GM18508 (cell line): ENCODE results near the gene CACNA2D2.

Experiments used
- ATAC-seq: cut with Tn5 transposase; IDR thresholded peaks from one replicate; pipeline ENCODE4 v1.9.1; 2021; ENCODE audit warnings: moderate number of reproducible peaks; ENCODE audit not compliant: insufficient read depth, unreplicated experiment

Gene CACNA2D2

DNA sequence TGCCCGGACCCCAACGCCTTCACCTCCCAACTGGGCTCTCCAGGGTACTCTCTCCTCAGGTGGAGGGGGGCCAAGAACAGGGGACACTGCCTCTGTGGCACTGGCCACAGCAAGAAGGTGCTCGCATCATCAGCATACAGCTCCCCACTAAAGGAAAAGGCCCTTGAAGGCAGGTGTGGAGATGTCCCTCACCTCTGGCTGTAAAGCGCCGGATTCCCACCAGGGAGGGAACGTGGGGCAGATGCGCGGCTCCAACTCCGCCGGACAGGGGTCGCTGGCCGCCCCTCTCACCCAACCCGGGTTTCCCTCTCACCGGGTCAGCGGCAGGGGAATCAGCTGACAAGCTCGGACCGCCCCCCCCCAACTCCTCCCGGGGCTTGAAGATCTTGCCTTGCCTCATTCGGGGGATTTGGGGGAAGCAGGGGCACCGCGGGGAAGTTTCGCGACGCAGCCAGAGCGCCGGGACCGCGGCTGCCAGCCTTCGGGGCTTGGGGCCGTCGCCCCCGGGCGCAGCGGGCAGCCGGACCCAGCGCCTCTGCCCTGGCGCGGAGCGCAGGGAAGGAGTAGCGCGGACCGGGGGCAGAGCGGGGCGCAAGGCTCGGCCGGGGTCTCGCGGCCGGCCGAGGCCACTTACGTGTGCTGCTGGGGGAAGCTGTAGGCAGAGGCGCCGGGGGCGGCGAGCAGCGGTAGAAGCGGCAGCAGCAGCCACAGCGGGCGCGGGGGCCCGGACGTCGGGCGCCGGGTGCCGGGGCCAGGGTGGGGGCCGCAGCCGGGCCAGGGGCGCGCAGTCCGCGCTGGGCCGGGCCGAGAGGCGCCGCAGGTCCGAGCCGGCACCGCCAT lies 630 bp downstream of the CACNA2D2 start:
- ATAC-seq: no peak

DNA sequence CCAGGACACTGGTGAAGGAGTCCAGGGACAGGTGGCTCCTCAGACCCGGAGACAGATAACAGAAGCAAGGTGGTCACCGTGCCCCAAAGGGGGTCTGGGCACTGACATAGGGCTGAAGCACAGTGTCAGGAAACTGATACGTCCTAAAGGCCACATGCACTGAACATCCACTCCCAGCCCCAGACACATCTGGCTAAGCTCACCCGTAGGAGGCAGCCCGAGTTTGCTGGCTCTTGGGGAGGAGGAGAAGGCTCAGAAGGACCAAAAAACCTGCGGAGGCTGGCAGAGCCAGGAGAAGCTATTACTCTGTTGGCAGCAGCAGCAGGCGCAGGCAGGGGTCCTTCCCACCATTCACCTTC lies 1.2 kb downstream of the CACNA2D2 start:
- ATAC-seq: no peak

DNA sequence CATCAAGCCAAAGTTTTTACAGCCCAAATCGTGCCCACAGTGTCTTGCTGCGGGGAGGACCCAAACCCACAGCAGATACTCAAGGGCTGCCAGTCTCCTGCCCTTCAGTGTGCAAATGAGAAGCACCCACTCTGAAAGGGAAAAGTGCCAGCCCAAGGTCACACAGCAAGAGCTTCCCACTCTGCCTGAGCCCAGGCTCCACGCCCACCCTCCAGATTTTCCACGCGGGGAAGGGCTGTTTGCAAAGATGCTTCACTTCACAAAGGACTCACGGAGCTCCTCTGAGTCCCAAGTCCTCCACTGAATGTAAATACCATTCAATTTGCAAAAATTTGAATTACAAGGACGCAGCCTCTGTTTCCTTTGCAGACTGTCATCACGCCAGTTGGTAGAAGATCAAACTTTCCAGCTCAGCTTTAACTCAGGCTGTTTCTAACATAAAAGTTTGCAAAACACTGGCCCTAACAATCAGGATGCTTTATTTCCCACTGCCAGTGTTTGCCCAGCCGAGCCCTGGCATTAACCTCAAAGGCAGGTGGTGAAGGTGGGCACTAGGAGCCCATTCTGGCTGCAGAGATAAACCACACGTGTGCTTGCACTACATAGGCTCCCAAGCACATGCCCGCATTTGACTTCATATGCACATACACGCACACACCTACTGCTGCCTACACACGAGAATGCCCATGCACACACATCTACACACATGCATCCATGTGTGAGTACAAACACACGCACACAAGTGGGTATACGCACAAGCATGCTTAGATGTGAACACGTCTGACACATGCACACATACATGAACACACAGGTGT lies 7.6 kb downstream of the CACNA2D2 start:
- no peak for ATAC-seq

DNA sequence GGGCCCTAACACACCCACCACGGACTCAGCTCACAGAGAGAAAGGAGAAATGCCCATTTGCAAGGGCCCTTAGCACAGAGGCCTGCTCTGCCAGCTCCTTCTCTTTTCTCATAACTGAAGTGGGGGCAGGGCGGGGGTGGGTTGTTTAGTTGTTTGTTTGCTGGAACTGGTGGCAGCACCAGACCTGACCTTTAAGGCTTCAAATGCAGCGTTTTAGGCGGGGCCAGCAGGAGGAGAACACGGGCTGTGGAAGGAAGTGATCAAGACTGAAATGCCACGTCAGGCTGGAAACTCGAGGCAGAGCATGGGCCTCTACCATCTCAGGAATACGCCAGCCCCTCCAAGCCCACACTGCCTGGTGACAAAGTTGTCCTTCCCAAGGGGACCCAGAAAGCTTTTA lies 9.3 kb downstream of the CACNA2D2 start:
- ATAC-seq: no peak

DNA sequence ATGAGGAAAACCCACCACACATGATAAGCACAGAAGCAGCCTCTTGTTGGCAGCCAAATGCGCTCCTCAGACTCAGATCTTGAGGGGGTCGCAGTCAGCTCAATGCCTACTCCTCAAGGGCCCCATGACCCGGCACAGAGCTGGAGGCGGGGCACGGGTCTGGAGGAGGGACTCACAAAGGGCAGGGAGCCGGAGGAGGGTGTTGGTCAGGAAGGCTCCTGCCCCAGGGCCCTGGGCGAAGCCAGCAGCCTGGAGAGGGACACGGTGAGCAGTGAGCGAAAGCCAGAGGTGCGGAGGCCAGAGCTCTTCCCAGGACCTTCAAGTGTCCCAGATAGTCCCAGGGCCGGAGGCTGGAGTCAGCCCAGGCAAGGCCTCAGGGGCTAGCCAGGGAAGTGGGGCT lies 9.8 kb downstream of the CACNA2D2 start:
- ATAC-seq: no peak

DNA sequence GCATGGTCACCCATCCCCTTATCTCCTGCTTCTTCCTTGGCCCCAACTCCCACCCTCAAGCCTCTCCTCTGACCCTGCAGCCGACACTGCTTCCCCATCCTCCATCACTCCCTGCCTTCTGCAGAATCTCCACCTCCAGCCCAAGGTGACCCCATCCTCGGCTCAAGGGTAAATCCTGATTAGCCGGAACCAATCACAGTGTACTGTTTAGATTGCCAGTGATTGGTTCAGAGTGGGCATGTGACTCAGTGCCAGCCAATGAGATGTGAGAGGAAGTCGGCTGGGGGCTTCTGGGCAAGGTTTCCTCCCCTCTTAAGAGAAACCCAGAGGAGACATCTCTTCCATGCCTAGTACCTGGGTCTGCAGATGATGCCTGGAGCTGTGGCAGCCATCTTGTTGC lies 10.3 kb downstream of the CACNA2D2 start:
- no peak for ATAC-seq

DNA sequence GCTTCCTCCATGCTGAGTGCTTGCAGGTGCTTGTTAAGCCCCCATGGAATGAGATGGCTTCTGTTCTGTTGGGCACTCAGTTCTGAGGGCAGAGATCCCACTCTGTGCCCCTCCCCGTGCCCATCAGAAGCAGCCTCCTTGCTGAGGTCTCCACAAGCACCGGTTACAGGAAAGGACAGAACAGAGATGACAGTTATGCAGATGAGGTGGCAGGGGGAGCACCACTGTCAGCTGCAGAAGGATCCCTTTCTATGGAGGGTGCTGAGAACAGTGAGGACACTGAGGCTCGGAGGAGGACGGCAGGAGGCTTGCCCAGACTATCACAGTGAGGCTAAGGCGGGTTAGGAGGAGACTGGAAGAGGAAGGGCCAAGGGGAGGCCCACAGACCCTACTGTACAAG lies 12.4 kb downstream of the CACNA2D2 start:
- no peak for ATAC-seq

DNA sequence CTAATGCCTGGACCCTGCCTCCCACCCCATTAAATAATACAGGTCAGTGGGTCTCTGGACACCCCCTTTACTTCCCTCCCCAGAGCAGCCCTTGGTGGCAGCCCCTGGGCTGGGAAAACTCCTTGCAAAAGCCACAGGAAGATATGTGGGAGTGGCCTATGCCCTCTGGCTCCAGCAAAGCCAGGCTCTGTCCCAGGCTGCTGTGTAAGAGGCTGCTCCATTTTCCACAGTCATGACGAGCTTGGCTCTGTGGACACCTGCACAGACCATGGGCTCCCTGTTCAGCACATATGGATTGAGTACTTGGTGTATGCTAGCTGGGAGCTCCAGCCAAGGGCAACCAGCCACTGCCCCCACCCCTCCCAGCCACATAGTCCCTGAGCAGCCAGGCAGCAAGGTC lies 13.0 kb downstream of the CACNA2D2 start:
- ATAC-seq: no peak

DNA sequence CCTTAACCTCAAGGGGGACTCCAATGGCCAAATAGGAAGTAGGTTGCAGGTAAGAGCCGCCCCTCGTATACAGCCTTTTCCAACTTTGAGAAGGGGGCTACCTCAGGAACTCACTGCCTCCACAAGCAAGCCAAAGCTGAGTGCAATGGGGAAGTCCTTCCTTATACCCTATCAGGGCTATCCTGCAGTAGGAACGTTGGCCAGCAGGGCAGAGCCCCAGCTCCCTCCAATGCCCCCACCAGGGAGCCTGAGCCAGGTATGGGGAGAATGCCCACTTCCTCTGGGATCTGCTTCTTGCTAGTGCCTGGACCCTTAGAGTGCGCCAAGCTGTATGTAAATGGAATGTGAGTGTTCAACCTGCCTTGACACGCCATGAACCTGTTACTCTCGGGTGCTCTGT lies 16.3 kb downstream of the CACNA2D2 start:
- ATAC-seq: no peak

DNA sequence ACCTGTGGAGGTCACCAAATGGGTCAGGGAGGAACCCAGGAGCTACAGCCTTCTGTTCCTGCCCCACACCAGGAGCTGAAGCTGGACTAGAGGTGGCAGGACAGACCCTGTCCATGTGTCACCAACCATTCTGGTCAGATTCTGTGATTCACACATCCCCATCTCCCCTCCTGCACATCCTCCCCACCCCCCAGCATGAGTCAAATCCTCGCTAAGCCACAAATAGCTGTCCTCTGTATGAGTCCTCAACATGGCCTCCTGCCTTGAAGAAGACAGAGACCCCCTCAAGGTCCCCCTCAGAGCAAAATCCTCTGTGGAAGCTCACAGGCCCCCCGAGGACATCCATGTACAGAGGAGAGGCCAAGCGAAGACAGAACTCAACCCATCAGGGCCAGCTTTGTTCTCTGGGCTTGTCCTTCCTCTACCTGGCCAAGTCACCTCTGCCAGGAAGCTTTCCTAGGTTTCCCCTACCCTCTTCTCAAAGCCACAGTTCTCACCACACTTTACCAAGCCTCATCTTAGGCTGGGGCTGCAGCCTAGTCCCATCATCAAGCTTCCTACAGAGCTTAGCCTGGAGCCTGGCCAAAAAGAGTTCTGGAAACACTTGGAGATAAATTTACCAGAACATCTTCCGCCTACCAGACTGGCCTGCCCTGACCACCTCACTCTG lies 17.1 kb downstream of the CACNA2D2 start:
- no peak for ATAC-seq

DNA sequence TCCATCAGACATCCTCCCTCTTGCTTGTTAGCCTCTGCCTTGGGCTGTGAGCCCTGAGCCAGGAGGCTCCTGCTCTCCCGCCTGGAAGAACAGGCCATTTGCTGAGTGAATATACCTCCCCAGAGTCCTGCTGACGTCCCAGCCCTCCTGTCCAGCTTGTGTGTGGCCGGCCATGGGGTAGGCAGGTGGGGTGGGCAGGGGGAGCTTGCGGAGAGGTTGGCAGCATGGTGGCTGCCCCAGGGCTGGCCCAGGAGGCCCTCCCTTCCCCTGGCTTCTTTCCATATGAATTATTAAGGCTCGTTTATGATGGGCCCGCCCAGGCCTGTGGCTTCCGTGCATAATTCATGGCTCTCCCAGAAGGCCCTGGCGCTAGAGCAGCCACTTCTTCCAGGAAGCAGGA lies 18.7 kb downstream of the CACNA2D2 start:
- no peak for ATAC-seq

DNA sequence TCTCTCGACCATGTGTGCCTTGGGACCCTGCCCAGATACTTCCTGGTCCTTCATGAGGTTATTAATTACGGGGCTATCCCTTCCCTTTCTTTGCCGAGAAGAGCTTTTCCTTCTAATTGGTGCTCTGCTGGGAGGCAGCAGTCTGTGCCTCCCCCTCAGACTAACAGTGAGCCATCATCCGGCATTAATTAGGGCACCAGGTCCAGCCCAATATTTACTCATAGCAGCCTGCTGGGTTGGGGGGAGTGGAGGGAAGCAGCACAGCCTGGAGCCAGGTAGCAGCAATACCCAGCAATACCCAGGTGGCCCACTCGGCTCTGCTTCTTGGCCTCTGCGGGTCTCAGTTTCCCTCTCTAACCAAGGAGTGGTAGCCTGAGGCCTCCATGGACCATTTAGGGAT lies 20.1 kb downstream of the CACNA2D2 start:
- ATAC-seq: no peak

DNA sequence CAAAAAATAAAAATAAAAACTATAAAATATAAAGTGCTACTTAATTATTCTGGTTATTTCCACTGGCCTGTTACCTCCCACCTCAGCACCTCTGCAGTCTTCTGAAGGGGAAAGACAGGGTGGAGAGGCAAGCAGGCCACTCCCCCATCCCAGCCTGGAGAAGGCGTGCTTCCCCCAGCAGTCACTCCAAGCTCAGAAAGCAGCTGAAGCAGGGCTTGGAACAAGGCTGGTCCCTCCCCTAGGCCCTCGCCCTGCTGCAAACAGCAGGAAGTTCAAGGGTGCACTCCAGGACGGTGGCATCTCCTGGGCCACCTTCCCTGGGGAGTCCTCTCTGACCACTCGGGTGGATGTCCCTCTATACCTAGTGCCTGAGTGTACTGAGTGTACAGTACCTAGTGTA lies 21.4 kb downstream of the CACNA2D2 start:
- no peak for ATAC-seq

DNA sequence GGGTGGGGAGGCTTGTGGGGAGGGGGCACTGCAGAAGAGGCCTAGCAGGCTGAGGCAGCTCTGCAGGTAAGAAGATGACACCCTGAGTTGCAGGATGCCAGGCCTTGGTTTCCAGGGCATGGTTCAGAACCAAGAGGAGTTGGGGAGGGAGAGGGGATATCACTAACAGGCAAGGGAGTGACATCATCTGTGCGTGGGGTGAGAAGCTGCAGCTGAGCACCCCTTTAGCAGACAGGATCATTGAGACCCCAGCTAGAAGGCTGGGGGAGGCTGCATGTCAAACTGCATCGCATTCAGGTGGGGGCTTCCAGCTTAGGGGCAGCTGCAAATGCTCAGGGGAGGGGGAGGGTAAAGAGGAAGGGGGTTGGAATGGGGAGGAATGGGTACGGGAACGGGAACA lies 23.0 kb downstream of the CACNA2D2 start:
- no peak for ATAC-seq

DNA sequence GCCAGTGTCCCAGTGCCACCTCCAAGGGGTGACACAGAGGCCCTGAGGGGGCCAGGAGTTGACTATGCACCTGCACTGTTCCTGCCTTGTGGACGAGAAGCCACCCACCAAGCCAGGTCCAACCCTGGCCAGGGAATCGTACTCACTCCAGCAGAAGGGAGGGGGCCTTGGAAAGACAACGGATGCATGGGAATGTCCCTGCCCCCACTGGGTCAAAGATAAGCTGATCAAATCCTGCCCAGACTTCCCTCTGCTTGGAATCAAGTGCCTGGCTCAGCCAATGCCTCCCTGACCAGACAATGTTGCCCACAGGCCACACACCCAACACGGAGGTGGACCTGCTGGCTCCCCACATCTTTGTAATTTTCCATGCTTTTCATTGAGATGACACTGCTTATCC lies 23.9 kb downstream of the CACNA2D2 start:
- no peak for ATAC-seq

DNA sequence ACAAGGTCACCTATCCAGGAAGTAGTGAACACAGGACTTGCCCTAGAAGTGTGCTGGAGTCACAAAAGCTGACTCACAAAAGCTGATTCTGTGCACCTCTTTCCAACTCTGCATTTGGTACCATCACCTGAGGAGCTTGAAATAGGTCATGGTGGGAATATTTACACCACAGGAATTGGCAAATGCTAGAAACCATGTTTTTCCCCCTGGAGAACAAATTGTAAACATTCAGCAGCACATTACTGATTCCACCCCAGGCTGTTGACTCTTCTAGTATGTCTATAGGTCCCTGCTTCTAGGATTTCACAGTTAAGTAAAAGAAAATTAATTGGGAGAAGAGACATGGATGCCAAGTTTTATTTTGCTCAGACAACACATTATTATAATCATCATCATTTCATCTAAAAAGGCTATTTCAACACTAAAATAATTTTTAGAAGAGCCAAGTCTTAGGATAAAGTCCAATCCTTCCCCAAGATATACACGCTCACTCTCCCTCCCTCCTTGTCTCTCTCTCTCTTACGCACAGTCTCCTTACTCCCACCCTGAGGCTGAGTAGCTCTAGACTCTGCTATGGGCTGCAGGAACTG lies 24.7 kb downstream of the CACNA2D2 start:
- ATAC-seq: no peak

DNA sequence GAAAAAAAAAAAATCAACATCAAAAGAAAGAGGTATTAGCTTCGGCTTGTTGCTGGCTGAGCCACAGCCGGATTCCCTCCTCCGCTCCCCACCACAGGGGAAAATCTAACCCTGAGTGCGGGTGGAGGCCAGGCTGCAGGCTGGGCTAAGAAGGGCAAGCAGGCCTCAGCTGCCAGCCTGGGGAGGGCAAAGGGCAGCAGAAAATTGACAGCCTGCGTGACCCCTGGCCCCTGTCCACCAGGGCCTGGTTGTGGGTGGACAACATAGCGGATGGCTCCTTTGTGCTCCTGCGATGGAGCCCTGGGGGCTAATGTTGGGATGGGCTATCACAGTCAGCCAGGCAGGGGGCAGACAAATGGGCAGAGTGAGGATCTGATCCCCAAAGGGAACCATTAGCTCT lies 25.4 kb downstream of the CACNA2D2 start:
- no peak for ATAC-seq

DNA sequence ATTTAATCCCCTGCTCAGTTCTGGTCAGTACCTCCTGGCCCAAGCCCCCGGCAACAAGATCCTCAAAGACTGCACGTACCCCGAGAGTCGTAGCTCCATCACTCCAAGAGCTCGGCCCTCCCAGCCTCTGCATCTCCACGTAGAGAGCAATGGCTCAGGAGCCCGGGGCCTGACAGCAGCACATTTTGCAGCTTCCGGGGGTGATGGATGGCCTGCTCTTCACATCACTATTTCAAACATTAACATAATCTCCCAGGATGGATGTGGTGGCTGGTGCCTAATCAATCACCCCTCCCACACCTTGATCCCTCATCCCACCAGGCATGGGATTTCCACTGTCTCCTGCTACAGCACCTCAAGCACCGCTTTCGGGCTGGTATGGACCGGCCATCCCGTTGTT lies 28.1 kb downstream of the CACNA2D2 start:
- no peak for ATAC-seq

DNA sequence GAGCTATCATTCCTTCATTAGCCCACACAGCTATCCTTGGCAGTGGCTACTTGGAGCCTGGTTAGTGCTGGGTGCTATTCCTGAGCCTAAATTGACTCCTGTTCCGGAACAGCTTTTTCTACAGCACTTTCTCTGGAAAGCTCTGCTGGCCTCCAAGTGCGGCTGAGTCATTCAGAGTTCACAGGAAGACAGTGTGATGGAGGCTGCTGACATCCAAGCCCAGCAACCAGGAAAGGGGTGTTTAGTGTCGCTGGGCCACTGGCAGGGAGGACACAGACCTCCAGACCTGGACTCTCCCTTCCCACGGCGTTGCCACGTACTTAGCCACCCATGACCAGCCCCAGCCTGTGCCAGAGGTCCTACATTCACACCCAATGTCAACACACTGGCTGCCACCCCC lies 28.7 kb downstream of the CACNA2D2 start:
- ATAC-seq: no peak

DNA sequence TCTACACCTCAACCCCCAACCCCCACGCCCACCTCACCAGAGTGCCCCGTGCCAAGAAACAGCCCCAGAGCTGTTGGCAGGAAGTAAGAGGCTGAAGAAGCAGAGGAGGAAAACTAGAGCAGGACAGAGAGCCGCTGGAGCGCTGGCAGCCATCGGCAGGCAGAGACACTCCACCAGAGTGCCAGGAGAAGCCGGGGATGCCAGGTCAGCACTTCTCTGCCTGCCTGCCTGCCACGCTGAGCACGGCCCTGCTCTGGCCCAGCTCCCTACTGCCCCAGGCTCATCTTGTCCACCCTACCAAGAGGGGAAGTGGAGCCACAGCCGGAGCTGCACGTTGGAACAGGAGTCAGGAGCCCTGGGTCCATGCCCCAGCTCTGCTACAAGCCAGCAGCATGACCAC lies 29.7 kb downstream of the CACNA2D2 start:
- ATAC-seq: no peak

DNA sequence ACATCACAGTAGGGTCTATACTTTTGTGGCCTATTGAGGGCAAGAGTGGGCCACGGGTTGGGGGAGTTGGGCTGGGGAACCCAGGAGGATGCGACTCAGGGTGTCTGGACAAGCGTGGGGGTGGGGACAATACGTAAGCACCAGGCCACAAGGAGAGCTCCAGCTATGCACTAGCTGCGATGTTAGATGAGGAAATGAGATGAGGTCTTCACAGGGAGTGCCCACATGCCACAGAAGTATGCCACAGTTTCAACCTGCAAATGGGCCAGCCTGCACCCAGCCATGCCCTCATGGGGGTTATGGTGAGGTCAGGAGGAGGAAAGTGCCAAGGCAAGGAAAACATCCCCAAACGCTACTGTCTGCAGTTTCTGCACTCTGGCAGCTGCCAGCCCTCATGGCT lies 30.5 kb downstream of the CACNA2D2 start:
- no peak for ATAC-seq
